OCI-LY1 (cell line): ENCODE measurements around the gene PRSS21.

Experiments
- H2AFZ ChIP-seq: fragments of 200-600 bp; sonication (generic), shearing (Covaris generic); 2 replicates; pipeline ENCODE4 v1.6.0; 2014; ENCODE audit warnings: antibody characterized with exemption, mild to moderate bottlenecking, low read length
- H3F3A ChIP-seq: fragments of 200-600 bp; sonication (generic), shearing (Covaris generic); 2 replicates; pipeline ENCODE4 v1.6.0; 2014; ENCODE audit warnings: mild to moderate bottlenecking, antibody characterized with exemption, low read length, moderate library complexity; ENCODE audit not compliant: insufficient read depth
- H3K27ac ChIP-seq: fragments of 200-600 bp; sonication (generic); 2 replicates; pipeline ENCODE4 v1.5.1; 2014; ENCODE audit warnings: low read length, mixed run types, mild to moderate bottlenecking, low read depth; ENCODE audit not compliant: poor library complexity, severe bottlenecking
- H3K27me3 ChIP-seq: fragments of 200-600 bp; sonication (generic); 2 replicates; pipeline ENCODE4 v1.6.0; 2014; ENCODE audit warnings: antibody characterized with exemption, mild to moderate bottlenecking, low read length, moderate library complexity; ENCODE audit not compliant: insufficient read depth
- H3K36me3 ChIP-seq: fragments of 200-600 bp; sonication (generic); 2 replicates; pipeline ENCODE4 v1.6.1; 2014; ENCODE audit warnings: mild to moderate bottlenecking, antibody characterized with exemption, low read length, moderate library complexity, mixed read lengths; ENCODE audit not compliant: insufficient read depth
- H3K4me1 ChIP-seq: fragments of 200-600 bp; sonication (generic); 2 replicates; pipeline ENCODE4 v1.5.1; 2014; ENCODE audit warnings: mild to moderate bottlenecking, low read length, moderate library complexity; ENCODE audit not compliant: insufficient read depth, severe bottlenecking
- H3K4me2 ChIP-seq: fragments of 200-600 bp; sonication (generic), shearing (Covaris generic); 2 replicates; pipeline ENCODE4 v1.6.1; 2014; ENCODE audit warnings: low read length
- H3K4me3 ChIP-seq: fragments of 200-600 bp; sonication (generic); 2 replicates; pipeline ENCODE4 v1.5.1; 2014; ENCODE audit warnings: low read length, low read depth, mild to moderate bottlenecking, mixed read lengths; ENCODE audit not compliant: poor library complexity, severe bottlenecking
- H3K79me2 ChIP-seq: fragments of 200-600 bp; shearing (Covaris generic); 2 replicates; pipeline ENCODE4 v1.6.1; 2016; ENCODE audit warnings: mixed run types, low read length, mixed read lengths; ENCODE audit not compliant: insufficient read depth
- H3K9ac ChIP-seq: fragments of 200-600 bp; sonication (generic), shearing (Covaris generic); 2 replicates; pipeline ENCODE4 v1.6.1; 2014; ENCODE audit warnings: mild to moderate bottlenecking, low read length, mixed read lengths
- H3K9me2 ChIP-seq: fragments of 200-600 bp; sonication (generic), shearing (Covaris generic); 2 replicates; pipeline ENCODE4 v1.6.1; 2014; ENCODE audit warnings: low read depth, mild to moderate bottlenecking, low read length, mixed read lengths
- H3K9me3 ChIP-seq: fragments of 200-600 bp; shearing (Covaris generic); 2 replicates; pipeline ENCODE4 v1.6.1; 2014; ENCODE audit warnings: low read length, mixed read lengths
- H4K20me1 ChIP-seq: fragments of 200-600 bp; sonication (generic), shearing (Covaris generic); 2 replicates; pipeline ENCODE4 v1.6.0; 2016; ENCODE audit warnings: mild to moderate bottlenecking, low read length; ENCODE audit not compliant: insufficient read depth
- CTCF ChIP-seq: fragments of 200-600 bp; sonication (generic), shearing (Covaris generic); IDR thresholded peaks from 2 replicates; pipeline ENCODE4 v1.5.1; 2017; ENCODE audit warnings: mild to moderate bottlenecking, antibody characterized with exemption, low read length, moderate library complexity, mixed read lengths
- EZH2 ChIP-seq: fragments of 200-600 bp; sonication (generic), shearing (Covaris generic); IDR thresholded peaks from 2 replicates; pipeline ENCODE4 v1.8.0; 2017; ENCODE audit warnings: borderline replicate concordance, mixed run types, mild to moderate bottlenecking, antibody characterized with exemption, low read length, moderate library complexity, mixed read lengths

PRSS21 gene

DNA sequence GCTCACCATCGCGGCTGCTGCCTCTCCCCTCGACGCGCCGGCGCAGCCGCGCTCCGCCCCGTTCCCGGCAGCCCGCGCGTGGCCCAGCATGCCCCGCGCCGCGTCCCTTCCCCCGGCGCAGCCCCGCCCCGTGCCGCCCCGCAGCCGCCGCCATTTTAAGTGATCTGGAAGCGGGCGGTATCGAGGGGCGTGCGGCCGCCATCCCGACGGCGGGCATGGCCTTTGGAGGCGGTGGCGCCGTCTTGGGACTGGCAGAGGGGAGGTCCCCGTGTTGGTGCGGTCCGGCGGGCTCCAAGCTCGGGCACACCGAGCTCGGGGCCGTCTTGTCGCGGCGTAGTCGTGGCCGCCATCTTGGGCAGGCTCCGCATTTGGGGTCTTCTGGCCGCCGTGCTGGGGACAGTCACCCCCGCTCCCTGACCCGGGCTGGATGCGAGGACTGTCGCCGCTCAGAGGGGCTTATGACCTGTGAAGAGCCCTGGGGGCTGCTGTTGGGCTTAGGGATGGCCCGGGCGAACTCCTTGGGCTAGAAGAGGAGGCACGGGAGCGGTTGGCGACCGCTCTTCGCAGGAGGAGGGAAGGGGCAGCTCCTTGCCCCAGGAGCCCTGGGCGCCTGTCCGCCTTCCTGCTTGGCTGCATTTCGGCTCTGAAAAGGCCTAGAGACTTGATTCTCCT is 39.7 kb upstream of the PRSS21 start, which contains the start of gene ELOB:
Gene ELOB, minus strand, starts transcription at position 50 of the 672 bp plus-strand sequence. Its CDS starts 41 bp downstream, at position 9.
- H3K9me2 ChIP-seq: no peaks in the 10 kb centered on the region
- no peaks in the 10 kb centered on the region for H4K20me1 ChIP-seq
- H3K9me3 ChIP-seq: no peaks in the 10 kb centered on the region
- no peaks in the 10 kb centered on the region for H3F3A ChIP-seq
- H3K27ac ChIP-seq: peak within 1 kb of the TSS; percentile 76
- peak within 1 kb of the TSS; percentile 94 for H3K4me3 ChIP-seq
- H3K79me2 ChIP-seq: peaks cover 14% of the 10 kb centered on the region
- peak within 1 kb of the TSS; percentile 99 for H3K4me2 ChIP-seq
- peaks cover 25% of the 10 kb centered on the region for H3K36me3 ChIP-seq
- TF ChIP-seq CTCF (no peak), EZH2 (no peak)
- H3K9ac ChIP-seq: peak within 1 kb of the TSS; percentile 98
- H2AFZ ChIP-seq: no peak within 1 kb of the TSS
- H3K27me3 ChIP-seq: no peaks in the 10 kb centered on the region
- peaks cover 24% of the 10 kb centered on the region for H3K4me1 ChIP-seq

DNA sequence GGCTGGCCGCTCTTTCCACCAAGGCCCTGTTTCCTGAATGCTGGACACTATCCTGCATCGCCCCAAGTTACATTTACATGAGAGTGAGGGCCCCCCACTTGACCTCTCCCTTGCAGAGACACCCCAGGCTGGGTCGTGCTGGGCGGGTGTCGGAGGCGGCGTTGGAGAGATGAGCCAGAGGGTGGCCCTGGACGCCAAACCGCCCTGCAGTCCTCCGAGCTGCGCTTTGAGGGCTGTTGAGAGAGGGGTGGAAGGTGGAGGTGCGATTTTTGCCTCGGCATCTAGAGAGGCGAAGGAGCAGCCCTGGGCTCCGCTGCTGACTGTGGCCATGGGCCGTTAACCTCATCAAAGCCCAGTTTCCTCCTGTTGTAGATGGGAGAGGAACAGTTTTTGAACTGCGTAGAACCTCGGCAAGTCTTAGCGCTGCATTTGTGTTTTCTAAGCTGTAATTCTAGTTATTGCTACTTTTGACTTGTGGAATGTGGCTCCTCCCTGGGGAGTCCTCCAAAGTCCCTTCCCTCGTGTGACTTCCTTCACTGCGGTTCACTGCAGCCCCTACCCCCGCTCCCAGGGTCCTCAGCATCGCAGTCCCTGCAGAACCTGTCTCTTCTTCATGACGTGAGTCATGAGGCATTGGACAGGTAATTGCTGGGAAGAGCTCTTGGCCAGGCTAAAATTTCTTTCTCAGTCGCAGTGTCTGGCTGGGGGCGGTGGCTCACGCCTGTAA is 39.0 kb upstream of the PRSS21 start:
- Histone ChIP-seq H4K20me1 (no peaks in the 10 kb centered on the region), H3K27ac (peak overlapping the region; percentile 76), H2AFZ (no peak overlapping the region), H3K36me3 (peaks cover 19% of the 10 kb centered on the region), H3F3A (no peaks in the 10 kb centered on the region), H3K9me2 (no peaks in the 10 kb centered on the region), H3K9ac (peak overlapping the region; percentile 98), H3K9me3 (no peaks in the 10 kb centered on the region), H3K4me1 (peaks cover 24% of the 10 kb centered on the region), H3K4me3 (peak overlapping the region; percentile 93), H3K4me2 (peak overlapping the region; percentile 97), H3K27me3 (no peaks in the 10 kb centered on the region), H3K79me2 (peaks cover 14% of the 10 kb centered on the region)
- TF ChIP-seq EZH2 (no peak), CTCF (no peak)

DNA sequence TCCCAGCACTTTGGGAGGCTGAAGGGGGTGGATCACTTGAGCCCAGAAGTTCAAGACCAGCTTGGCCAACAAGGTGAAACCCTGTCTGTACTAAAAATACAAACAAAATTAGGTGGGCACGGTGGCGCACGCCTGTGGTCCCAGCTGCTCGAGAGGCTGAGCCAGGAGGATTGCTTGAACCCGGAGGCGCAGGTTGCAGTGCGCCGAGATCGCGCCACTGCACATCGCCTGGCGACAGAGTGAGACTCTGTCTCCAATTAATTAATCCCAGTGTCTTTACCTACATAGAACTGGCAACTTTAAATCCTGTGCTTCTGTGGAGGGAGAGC is 38.4 kb upstream of the PRSS21 start:
- Histone ChIP-seq H4K20me1 (no peaks in the 10 kb centered on the region), H3K9ac (peak overlapping the region; percentile 98; the same call in 1 of the 2 replicates), H2AFZ (no peak overlapping the region), H3F3A (no peaks in the 10 kb centered on the region), H3K27me3 (no peaks in the 10 kb centered on the region), H3K36me3 (peaks cover 13% of the 10 kb centered on the region), H3K9me2 (no peaks in the 10 kb centered on the region), H3K4me3 (peak overlapping the region; percentile 93), H3K9me3 (no peaks in the 10 kb centered on the region), H3K27ac (no peak overlapping the region), H3K4me2 (peak overlapping the region; percentile 97), H3K79me2 (peaks cover 14% of the 10 kb centered on the region), H3K4me1 (peaks cover 24% of the 10 kb centered on the region)
- TF ChIP-seq EZH2 (no peak), CTCF (no peak)
